HG03045 (cell line): Measurements from ENCODE around the gene TBX21.
"Not testable (repeated sequence)": the region's sequence is repeated elsewhere in the genome, so short reads cannot be mapped to it uniquely, and the experiment has no call there.

ENCODE experiments used
- ATAC-seq: cut with Tn5 transposase; IDR thresholded peaks from one replicate; pipeline ENCODE4 v1.9.1; 2021; ENCODE audit warnings: mild to moderate bottlenecking, moderate library complexity; ENCODE audit not compliant: unreplicated experiment

TBX21 gene

GRCh38 chr17:47729476-47729875, 3.6 kb upstream of the TBX21 start:
- ATAC-seq = no peak

DNA sequence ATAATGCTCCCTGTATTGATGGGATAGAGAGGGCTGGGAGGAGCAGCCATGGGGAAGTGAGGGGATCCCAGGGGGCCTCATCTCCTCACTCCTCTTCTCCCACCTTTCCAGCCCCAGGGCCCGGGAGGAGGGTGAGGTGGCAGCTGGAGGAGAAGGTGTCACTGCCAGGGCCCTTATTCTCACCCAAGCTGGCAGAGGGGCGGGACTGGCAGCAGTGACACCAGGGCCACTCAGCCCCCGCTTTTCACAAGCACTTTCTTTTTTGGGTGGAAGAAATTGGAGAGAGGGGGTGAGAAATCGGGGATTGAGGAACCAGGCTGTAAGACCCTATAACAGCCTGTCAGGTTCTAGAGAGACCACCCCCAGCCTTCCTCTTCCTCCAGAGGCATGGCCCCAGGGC, 2.4 kb upstream of the TBX21 start:
- no peak for ATAC-seq

DNA sequence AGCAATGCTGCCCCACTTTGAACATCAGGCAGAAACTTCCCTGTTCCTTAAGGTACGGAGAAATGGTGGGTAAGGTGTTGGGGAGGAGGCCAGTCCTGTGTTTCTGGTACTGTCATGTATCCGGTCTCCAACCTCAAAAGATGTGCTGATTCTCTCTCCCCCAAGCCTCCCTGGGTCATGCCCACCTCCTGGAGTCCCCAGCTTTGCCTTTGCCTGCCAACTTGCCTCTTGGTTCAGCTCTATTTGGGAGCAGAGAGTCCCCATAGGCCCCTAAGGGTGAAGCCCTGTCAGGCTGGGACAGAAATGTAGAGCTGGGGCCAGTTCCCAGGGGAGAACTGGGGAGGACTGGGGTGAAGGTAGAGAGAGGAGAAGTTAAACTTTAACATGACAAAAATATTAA, 1.6 kb upstream of the TBX21 start:
- ATAC-seq = no peak

DNA sequence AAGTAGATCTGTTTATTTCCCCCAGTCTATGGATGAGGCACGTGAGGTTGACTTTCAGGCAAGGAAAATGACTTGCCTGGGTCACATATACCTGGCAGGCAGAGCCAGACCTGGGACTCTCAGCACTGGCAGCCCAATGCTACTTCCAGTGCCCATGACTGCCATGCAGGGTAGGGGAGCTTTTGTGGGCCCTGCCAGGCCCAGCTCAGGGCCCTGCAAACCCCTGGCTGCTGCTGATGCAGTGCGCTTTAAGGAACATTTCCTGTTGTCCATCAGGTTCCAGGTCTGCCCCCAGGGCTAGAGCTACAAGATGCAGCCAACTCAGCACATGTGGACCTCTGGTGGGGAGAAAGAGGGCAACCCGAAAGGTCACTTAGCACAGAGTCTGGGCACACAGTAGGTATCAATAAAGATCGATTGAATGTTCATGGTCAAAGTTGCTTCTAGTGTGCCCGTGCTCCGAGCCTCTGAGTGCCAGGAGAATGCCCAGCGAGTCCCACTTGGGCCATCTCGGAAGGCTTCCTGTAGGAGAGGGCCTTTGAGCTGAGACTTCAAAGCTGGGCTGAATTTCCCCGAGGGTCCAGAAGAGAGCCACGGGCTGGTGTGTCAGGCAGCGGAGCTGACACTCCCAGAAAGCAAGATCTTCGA, 513 bp upstream of the TBX21 start:
- no peak for ATAC-seq

- ATAC-seq = peak; percentile 21
Measured at GRCh38 chr17:47733674-47734410, 806 bp downstream of the TBX21 start.

DNA sequence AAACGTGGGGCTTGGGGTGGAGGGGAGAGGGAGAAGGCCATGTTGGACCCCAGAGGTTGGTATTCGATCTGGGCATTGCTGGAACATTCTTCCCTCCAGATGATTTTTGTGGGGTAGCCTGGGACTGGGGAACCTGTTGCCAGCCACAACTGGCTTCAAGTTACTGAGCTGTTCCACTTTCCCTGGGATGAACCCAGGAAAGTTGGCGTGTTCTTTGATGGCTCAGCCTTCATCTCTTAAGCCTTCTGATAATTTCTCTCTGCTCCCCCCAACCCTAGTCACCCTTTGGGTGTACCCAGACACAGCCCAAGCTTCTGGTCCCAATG, 2.1 kb downstream of the TBX21 start:
- no peak for ATAC-seq

- ATAC-seq = no peak
Measured at GRCh38 chr17:47735536-47736011, 2.5 kb downstream of the TBX21 start.

DNA sequence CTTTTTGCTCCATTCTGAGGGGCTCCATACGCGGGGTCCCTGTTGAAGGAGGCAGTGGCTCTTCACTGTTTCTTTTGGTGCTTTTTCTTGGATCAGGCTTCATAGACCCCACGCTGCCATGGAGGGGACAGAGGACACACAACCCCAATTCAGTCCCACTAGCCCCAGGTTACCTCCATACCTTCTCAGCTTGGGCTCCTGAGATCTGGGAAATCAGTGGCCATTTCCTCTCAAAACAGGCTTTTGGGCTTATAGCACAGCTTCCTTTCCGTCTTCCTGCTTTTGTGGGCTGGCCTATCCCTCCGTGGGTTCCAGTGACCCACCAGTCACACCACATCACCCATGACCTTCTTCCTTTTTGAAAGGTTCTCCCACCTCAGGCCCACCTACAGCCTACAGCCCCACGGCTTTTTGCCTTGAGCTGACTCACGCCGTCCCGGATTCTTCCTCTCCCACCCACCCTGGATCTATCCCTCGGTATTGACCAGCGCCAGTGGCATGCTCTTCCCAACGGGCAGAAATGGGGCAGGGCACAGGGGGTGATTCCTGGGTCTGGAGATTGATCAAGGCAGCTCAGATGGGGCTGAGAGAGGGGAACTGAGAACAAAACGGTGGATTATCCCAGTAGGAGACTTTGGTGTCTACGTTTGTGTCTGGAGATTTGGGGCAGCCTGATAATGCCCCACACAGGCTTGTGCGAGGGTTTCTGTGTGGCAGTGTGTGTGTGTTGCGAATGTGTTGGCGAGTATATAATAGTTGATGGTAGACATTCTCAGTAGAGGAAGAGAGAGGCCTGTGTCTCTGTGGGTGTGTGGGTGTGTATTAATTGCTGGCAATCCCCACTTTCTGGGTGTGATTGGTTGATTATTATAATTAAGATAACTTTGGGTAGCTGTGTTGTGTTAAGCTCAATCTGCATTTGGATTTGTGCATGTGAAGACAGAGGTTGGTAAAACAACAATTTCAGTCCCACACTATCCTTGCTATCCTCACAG, 3.8 kb downstream of the TBX21 start:
- ATAC-seq = no peak

DNA sequence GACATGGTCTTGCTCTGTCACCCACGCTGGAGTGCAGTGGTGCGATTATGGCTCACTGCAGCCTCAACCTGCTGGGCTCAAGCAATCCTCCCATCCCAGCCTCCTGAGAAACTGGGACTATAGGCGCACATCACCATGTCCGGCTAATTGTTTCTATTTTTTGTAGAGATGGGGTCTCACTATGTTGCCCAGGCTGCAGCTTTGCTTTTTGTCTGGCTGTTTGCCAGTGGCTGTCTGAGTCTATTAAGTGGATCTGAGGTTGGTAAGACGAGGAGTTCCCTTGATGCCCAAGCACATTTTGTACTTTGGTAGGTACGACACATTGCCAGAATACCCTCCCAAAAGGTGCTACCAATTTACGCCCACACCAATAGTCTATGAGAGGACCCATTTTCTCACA, 5.1 kb downstream of the TBX21 start:
- no peak for ATAC-seq

- ATAC-seq = no peak
Measured at GRCh38 chr17:47739150-47739549, 6.1 kb downstream of the TBX21 start.

GRCh38 chr17:47739945-47740344, 6.9 kb downstream of the TBX21 start:
- ATAC-seq = not testable (repeated sequence)

DNA sequence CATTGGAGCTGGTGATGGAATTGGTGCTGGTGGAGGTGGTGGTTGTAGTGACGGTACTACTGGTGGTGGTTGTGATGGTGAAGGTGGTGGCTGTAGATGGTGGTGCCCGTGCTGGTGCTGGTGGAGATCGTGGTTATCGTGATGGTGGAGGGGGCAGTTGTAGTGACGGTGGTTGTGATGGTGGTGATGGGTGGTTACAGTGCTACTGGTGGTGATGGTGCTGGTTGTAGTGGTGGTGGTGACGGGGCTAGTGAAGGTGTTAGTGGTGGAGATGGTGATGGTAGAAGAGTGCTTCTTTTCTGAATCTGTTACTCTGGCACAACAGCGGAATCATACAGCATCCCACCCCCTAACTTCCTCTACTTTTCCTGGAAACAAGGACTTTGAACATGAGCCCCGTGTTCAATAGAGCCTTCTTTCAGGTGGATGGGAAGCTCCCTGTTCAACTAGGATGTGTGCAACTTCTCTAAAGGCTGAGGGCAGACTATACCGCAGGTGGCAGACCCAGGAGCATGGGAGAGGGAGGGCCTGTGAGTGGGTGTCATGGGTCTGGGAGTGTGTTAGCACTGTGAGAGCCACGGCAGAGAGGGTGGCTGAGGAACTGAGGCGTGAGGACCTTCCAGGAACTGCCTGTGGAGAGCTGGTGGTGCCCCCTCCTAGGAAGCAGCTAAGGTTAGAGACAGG, 8.2 kb downstream of the TBX21 start:
- no peak for ATAC-seq

DNA sequence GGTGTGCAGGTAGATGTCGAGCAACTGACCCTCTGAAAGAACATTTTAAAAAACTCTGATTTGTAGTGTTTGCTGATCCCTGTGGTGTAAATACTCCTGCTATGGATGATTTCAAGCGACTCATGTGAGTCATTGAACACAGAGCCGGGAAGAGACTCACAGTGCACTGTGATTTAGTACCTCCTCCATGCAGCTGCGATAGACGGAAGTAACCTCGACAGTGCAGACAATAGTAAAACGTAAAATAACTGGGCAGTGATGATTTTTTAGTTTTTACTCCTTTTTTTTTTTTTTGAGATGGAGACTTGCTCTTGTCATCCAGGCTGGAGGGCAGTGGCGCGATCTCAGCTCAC, 8.7 kb downstream of the TBX21 start:
- ATAC-seq = no peak

DNA sequence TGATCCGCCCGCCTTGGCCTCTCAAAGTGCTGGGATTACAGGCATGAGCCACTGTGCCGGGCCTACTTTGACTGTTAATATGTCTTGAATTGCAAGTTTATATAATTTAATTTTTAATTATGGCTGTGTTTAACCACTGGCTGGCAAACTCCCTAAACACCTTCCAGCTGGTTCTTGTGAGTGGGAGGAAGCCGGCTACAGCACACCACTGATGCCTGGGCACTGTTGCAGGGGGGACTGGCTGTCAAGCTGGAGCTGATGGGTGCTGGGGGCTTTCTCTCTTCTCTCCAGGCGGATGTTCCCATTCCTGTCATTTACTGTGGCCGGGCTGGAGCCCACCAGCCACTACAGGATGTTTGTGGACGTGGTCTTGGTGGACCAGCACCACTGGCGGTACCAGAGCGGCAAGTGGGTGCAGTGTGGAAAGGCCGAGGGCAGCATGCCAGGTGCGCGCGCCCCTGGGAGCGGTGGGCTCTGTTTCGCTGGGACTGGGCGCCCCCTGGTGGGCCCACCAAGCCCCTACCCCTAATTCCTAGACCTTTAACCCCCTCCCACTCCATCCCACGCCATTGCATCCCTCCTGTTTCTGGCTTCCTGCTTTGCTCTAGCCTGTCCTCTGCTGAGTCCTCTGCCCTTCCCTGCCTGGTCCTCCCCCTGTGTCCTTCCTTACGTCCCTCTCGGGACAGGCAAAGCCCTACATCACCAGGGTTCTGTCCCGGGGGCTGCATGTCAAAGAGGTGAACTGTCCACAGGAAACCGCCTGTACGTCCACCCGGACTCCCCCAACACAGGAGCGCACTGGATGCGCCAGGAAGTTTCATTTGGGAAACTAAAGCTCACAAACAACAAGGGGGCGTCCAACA, 9.5 kb downstream of the TBX21 start:
- no peak for ATAC-seq

DNA sequence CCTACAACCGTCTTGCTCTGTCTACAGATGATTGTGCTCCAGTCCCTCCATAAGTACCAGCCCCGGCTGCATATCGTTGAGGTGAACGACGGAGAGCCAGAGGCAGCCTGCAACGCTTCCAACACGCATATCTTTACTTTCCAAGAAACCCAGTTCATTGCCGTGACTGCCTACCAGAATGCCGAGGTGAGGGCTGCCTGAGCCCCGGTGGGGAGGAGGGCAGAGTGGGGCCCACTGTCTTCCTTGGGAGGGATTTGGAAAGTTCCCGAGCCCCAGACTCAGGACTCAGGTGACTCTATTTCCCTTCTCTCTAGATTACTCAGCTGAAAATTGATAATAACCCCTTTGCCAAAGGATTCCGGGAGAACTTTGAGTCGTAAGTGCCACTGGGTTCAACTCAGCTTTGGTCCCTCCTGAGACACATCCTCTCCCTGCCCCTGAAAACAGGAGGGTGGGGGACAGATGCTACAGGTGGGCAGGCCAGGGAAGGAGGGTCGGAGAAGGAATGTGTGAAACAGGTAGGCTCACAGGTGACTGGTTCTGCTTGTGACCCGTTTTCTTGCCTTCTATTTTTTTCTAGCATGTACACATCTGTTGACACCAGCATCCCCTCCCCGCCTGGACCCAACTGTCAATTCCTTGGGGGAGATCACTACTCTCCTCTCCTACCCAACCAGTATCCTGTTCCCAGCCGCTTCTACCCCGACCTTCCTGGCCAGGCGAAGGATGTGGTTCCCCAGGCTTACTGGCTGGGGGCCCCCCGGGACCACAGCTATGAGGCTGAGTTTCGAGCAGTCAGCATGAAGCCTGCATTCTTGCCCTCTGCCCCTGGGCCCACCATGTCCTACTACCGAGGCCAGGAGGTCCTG, 11.4 kb downstream of the TBX21 start:
- no peak for ATAC-seq

DNA sequence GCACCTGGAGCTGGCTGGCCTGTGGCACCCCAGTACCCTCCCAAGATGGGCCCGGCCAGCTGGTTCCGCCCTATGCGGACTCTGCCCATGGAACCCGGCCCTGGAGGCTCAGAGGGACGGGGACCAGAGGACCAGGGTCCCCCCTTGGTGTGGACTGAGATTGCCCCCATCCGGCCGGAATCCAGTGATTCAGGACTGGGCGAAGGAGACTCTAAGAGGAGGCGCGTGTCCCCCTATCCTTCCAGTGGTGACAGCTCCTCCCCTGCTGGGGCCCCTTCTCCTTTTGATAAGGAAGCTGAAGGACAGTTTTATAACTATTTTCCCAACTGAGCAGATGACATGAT, 12.0 kb downstream of the TBX21 start:
- no peak for ATAC-seq

GRCh38 chr17:47751471-47751870, 18.4 kb downstream of the TBX21 start:
- no peak for ATAC-seq

DNA sequence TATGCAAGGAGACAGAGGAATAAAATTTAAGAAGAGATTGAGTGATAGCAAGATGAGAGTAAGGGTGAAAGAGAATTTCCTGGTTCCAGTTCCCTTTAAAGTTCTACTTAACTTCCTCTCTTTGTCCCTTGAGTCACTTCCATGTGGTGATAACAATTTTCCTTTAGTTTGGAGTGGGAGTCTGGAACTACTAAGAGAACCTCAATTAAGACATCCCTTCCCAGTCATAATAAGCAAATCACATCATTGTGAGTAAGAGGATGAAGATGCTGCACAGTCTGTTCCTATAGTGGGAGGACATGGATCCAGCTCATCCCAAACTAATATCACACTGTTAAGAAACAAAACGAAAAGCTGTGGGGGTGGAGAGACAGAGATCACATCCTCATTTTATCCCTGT, 24.4 kb downstream of the TBX21 start:
- no peak for ATAC-seq

GRCh38 chr17:47760409-47761140, 27.5 kb downstream of the TBX21 start:
- no peak for ATAC-seq
